NCI-H2081 treated with DMSO at 0.1 percent for 48 hours (cell line): ENCODE measurements around the gene FUT2.
"Not testable (repeated sequence)": the region's sequence is repeated elsewhere in the genome, so short reads cannot be mapped to it uniquely, and the experiment has no call there.

Source experiments
- DNase-seq: peaks from one replicate; lab custom pipeline; 2025; lab: John Stamatoyannopoulos, UW

FUT2 gene

GRCh38 chr19:48695743-48696352 is at the start of gene FUT2:
FUT2 (plus strand) TSS chr19:48695971; CDS start chr19:48702957, 6,986 bp downstream.
- DNase-seq: peak; percentile 5

GRCh38 chr19:48646001-48646721 is 49.6 kb upstream of the FUT2 start, which contains the start of gene CA11:
CA11 (minus strand) TSS chr19:48646187; CDS start chr19:48645632, 555 bp downstream.
- no peak for DNase-seq

GRCh38 chr19:48646722-48647216 is 49.0 kb upstream of the FUT2 start:
- DNase-seq: no peak

- DNase-seq: no peak
Observed at GRCh38 chr19:48648134-48648533, 47.6 kb upstream of the FUT2 start.

GRCh38 chr19:48650974-48651682 is 44.6 kb upstream of the FUT2 start:
- DNase-seq: no peak

- DNase-seq: no peak
Observed at GRCh38 chr19:48651683-48652048, 44.1 kb upstream of the FUT2 start.

- no peak for DNase-seq
Observed at GRCh38 chr19:48654299-48655059, 41.3 kb upstream of the FUT2 start.

- DNase-seq: no peak
Observed at GRCh38 chr19:48656840-48657474, 38.8 kb upstream of the FUT2 start.

GRCh38 chr19:48657828-48658227 is 37.9 kb upstream of the FUT2 start:
- not testable (repeated sequence) for DNase-seq

GRCh38 chr19:48658483-48658882 is 37.3 kb upstream of the FUT2 start:
- no peak for DNase-seq

- no peak for DNase-seq
Observed at GRCh38 chr19:48659768-48660167, 36.0 kb upstream of the FUT2 start.

- peak; percentile 94 for DNase-seq
Observed at GRCh38 chr19:48660852-48661710, 34.7 kb upstream of the FUT2 start.

- no peak for DNase-seq
Observed at GRCh38 chr19:48661711-48662090, 34.1 kb upstream of the FUT2 start.

- no peak for DNase-seq
Observed at GRCh38 chr19:48663667-48664066, 32.1 kb upstream of the FUT2 start.

- no peak for DNase-seq
Observed at GRCh38 chr19:48664476-48664875, 31.3 kb upstream of the FUT2 start.

GRCh38 chr19:48665786-48666185 is 30.0 kb upstream of the FUT2 start:
- DNase-seq: no peak

GRCh38 chr19:48668332-48668731 is 27.4 kb upstream of the FUT2 start:
- no peak for DNase-seq

GRCh38 chr19:48668761-48669160 is 27.0 kb upstream of the FUT2 start:
- no peak for DNase-seq

- no peak for DNase-seq
Observed at GRCh38 chr19:48669903-48670668, 25.7 kb upstream of the FUT2 start.
